ENCODE data around the gene KNCN. TPM values are rescaled to one million over a fixed set of nuclear protein-coding genes. Genes with fewer than 3 reads are reported as not detected.

The KNCN gene
- total RNA-seq, 1 experiment from 2014 or later: not detected

GRCh38 chr1:46506470-46507219, 44.8 kb downstream of the KNCN start:
- no peak for DNase-seq (ENCODE audit: low read depth)

DNA sequence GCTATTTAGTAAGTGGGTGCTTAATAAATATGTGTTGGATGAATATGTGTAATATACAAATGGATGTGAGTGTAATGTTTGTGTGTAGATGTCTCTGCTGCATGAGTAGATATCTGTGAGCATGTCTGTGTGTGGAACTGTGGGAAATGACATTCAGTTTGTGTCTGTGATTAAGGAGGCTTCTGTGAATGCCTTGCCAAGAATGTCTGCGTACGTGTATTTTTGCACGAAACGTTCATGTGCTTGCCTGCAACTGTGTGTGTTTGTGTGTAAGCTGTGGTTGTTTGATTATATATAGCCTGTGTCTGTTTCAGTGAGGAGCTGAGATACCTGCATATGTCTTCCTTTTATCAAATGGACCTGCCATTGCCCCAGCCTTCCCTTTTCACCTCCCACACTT, 48.0 kb downstream of the KNCN start:
- no peak for DNase-seq (ENCODE audit: low read depth)

- no peak for DNase-seq (ENCODE audit: low read depth)
Measured at GRCh38 chr1:46501528-46501927, 49.9 kb downstream of the KNCN start.

- DNase-seq (ENCODE audit: low read depth): no peak
Measured at GRCh38 chr1:46497665-46498064, 53.8 kb downstream of the KNCN start.

GRCh38 chr1:46497020-46497419, 54.4 kb downstream of the KNCN start:
- no peak for DNase-seq (ENCODE audit: low read depth)

DNA sequence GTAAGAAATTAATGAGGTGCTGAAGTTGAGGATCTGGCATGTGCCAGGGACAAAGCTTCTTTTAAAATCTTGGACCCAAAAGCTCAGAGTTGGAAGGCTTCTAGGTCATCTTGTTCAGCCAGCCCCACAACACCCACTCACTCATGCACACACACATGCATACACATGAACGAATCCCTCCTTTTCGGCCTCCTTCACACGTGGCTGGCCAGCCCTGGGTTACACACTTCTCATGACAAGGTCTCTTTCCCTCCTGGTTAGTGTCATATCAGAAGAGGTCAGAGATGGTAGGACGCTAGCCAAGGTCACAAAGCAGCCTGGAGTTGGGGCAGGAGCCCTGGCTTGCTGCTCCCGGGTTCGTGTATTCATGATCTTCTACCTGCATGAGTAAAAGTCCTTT, 54.9 kb downstream of the KNCN start:
- DNase-seq (ENCODE audit: low read depth): no peak

- DNase-seq (ENCODE audit: low read depth): no peak
Measured at GRCh38 chr1:46495778-46496177, 55.7 kb downstream of the KNCN start.

Other genes starting within 250 kb of the KNCN start
- 50.2 and 61.0 TPM in 2 replicates for gene LRRC41, start 248.0 kb downstream of the KNCN start, total RNA-seq (2014; rRNA removed; shearing (Covaris generic))
- gene UQCRH, start 247.9 kb downstream of the KNCN start, total RNA-seq (2014; rRNA removed; shearing (Covaris generic)): 1,306 and 1,452 TPM in 2 replicates
- 22.3 and 30.6 TPM in 2 replicates for gene NSUN4, start 210.8 kb downstream of the KNCN start, total RNA-seq (2014; rRNA removed; shearing (Covaris generic))
- 3.8 and 6.3 TPM in 2 replicates for gene FAAH, start 157.3 kb downstream of the KNCN start, total RNA-seq (2014; rRNA removed; shearing (Covaris generic))
- gene DMBX1, start 61.8 kb downstream of the KNCN start, total RNA-seq (2014; rRNA removed; shearing (Covaris generic)): 0.80 and 2.1 TPM in 2 replicates
- gene MKNK1, start 52.6 kb upstream of the KNCN start, total RNA-seq (2014; rRNA removed; shearing (Covaris generic)): 8.9 and 21.5 TPM in 2 replicates
- gene MOB3C, start 65.2 kb upstream of the KNCN start, total RNA-seq (2014; rRNA removed; shearing (Covaris generic)): 4.0 and 5.1 TPM in 2 replicates
- gene ATPAF1, start 116.7 kb upstream of the KNCN start, total RNA-seq (2014; rRNA removed; shearing (Covaris generic)): 39.1 and 52.7 TPM in 2 replicates
- not detected in 2 replicates for gene TEX38, start 120.2 kb upstream of the KNCN start, total RNA-seq (2014; rRNA removed; shearing (Covaris generic))
- 34.3 and 45.9 TPM in 2 replicates for gene EFCAB14, start 167.5 kb upstream of the KNCN start, total RNA-seq (2014; rRNA removed; shearing (Covaris generic))
- not detected in 2 replicates for gene CYP4B1, start 247.4 kb upstream of the KNCN start, total RNA-seq (2014; rRNA removed; shearing (Covaris generic))

Data from Daoy (cell line).